H1 (cell line): ENCODE results near the gene CLCA4. TPM values are rescaled to one million over a fixed set of nuclear protein-coding genes. Genes with fewer than 3 reads are reported as not detected.

ENCODE experiments used
- CTCF ChIA-PET: fragments of 300-600 bp; sonication (Branson Sonifier 250); formaldehyde crosslinking; loops from one replicate; lab custom pipeline; 2021; ENCODE audit not compliant: partially characterized antibody; lab: Charles Lee
- POLR2A ChIA-PET: fragments of 300-600 bp; sonication (Branson Sonifier 250); formaldehyde crosslinking; loops from one replicate; lab custom pipeline; 2021; ENCODE audit warnings: inconsistent platforms; ENCODE audit not compliant: partially characterized antibody; lab: Charles Lee
- DNase-seq, 2 experiments: peaks; one replicate each; pipeline versions ENCODE4 v3.0.0 to v3.0.0-alpha.2; 2010 to 2022; ENCODE audit warnings: low spot score in 2 of 2, low read depth in 1 of 2, mixed read lengths in 1 of 2
- FAIRE-seq: peaks from 2 replicates; lab custom pipeline; 2011; peaks lifted over from hg19 to GRCh38; lab: Jason Lieb, UNC
- H2AFZ ChIP-seq: 2 replicates; pipeline ENCODE4 v1.8.1; 2012; ENCODE audit warnings: low read length, inconsistent platforms
- H2AK5ac ChIP-seq: 2 replicates; pipeline ENCODE4 v1.6.1; 2013; ENCODE audit warnings: low read depth, low read length
- H2BK120ac ChIP-seq: replicated peaks from 2 replicates; pipeline ENCODE3; 2013; ENCODE audit warnings: low read depth, low read length, inconsistent platforms
- H2BK12ac ChIP-seq: 2 replicates; pipeline ENCODE4 v1.6.1; 2013; ENCODE audit warnings: low read depth, low read length
- H2BK15ac ChIP-seq: 2 replicates; pipeline ENCODE4 v1.6.1; 2013; ENCODE audit warnings: low read length
- H2BK20ac ChIP-seq: 2 replicates; pipeline ENCODE4 v1.6.1; 2013; ENCODE audit warnings: low read length
- H2BK5ac ChIP-seq: 2 replicates; pipeline ENCODE4 v1.6.1; 2013; ENCODE audit warnings: low read depth, low read length
- H3K14ac ChIP-seq: 2 replicates; pipeline ENCODE4 v1.6.1; 2013; ENCODE audit warnings: inconsistent platforms; ENCODE audit not compliant: insufficient read length
- H3K18ac ChIP-seq: 2 replicates; pipeline ENCODE4 v1.6.1; 2013; ENCODE audit warnings: low read length; ENCODE audit errors: extremely low read depth
- H3K23ac ChIP-seq: 2 replicates; pipeline ENCODE4 v1.6.1; 2013; ENCODE audit warnings: inconsistent platforms; ENCODE audit not compliant: insufficient read length
- H3K23me2 ChIP-seq: 2 replicates; pipeline ENCODE4 v1.6.1; 2013; ENCODE audit warnings: low read depth, low read length
- H3K27ac ChIP-seq: 2 replicates; pipeline ENCODE4 v1.6.1; 2011; ENCODE audit warnings: low read depth, low read length, inconsistent platforms
- H3K27me3 ChIP-seq, 4 experiments: replicated peaks in 1 of 4; 1 replicate in 1 of 4; 2 replicates in 3 of 4; pipeline versions ENCODE4 v1.6.1 to v1.8.1; 2011 to 2013; ENCODE audit warnings: low read length in 3 of 4, mild to moderate bottlenecking in 3 of 4, inconsistent platforms in 2 of 4, mixed read lengths in 2 of 4, moderate library complexity in 1 of 4; ENCODE audit not compliant: control insufficient read depth in 3 of 4, insufficient read depth in 3 of 4; ENCODE audit errors: extremely low read depth in 1 of 4
- H3K36me3 ChIP-seq, 4 experiments: 2 replicates each; pipeline versions ENCODE4 v1.6.1 to v1.8.1; 2011 to 2013; ENCODE audit warnings: mild to moderate bottlenecking in 4 of 4, low read length in 3 of 4, moderate library complexity in 2 of 4, control low read depth in 1 of 4, inconsistent platforms in 1 of 4; ENCODE audit not compliant: insufficient read depth in 4 of 4, control insufficient read depth in 2 of 4
- H3K4ac ChIP-seq: replicated peaks from 2 replicates; pipeline ENCODE3; 2013; ENCODE audit warnings: low read length, low read depth, mixed read lengths, inconsistent platforms; ENCODE audit not compliant: insufficient read length
- H3K4me1 ChIP-seq, 4 experiments: replicated peaks in 1 of 4; 1 replicate in 1 of 4; 2 replicates in 3 of 4; pipeline versions ENCODE4 v1.6.1 to v1.8.1; 2011 to 2013; ENCODE audit warnings: low read length in 3 of 4, inconsistent platforms in 2 of 4, mixed read lengths in 1 of 4; ENCODE audit not compliant: insufficient read depth in 4 of 4, control insufficient read depth in 3 of 4
- H3K4me2 ChIP-seq, 2 experiments: 2 replicates each; pipeline versions ENCODE4 v1.6.1 to v1.8.1; 2011 to 2013; ENCODE audit warnings: low read depth in 2 of 2, low read length in 2 of 2, control low read depth in 1 of 2, inconsistent platforms in 1 of 2, mild to moderate bottlenecking in 1 of 2; ENCODE audit not compliant: insufficient read depth in 1 of 2
- H3K4me3 ChIP-seq, 4 experiments: fragments of 200-600, 300-600 bp in 1 of 4; sonication (generic), shearing (Covaris generic), sonication (Bioruptor Twin) in 1 of 4; 2 replicates each; pipeline versions ENCODE4 v1.5.1 to v1.8.1; 2011 to 2016; ENCODE audit warnings: low read length in 4 of 4, low read depth in 3 of 4, control low read depth in 2 of 4, inconsistent platforms in 2 of 4, mild to moderate bottlenecking in 2 of 4, mixed read lengths in 1 of 4, moderate library complexity in 1 of 4; ENCODE audit not compliant: insufficient read depth in 2 of 4; ENCODE audit errors: extremely low read depth in 1 of 4
- H3K56ac ChIP-seq: replicated peaks from 2 replicates; pipeline ENCODE3; 2013; ENCODE audit warnings: low read depth, mild to moderate bottlenecking, mixed read lengths, low read length, inconsistent platforms; ENCODE audit not compliant: insufficient read length
- H3K79me1 ChIP-seq: 2 replicates; pipeline ENCODE4 v1.6.1; 2013; ENCODE audit warnings: low read depth, low read length, control low read depth
- H3K79me2 ChIP-seq, 2 experiments: 2 replicates each; pipeline versions ENCODE4 v1.6.1 to v1.8.1; 2012 to 2013; ENCODE audit warnings: low read length in 2 of 2, mild to moderate bottlenecking in 2 of 2, inconsistent platforms in 1 of 2; ENCODE audit not compliant: insufficient read depth in 2 of 2, control insufficient read depth in 1 of 2
- H3K9ac ChIP-seq, 4 experiments: replicated peaks in 1 of 4; 1 replicate in 1 of 4; 2 replicates in 3 of 4; pipeline versions ENCODE4 v1.6.1 to v1.8.1; 2011 to 2013; ENCODE audit warnings: low read depth in 3 of 4, low read length in 3 of 4, control low read depth in 2 of 4, mild to moderate bottlenecking in 2 of 4, moderate library complexity in 2 of 4, inconsistent platforms in 1 of 4; ENCODE audit errors: extremely low read depth in 1 of 4
- H3K9me3 ChIP-seq, 2 experiments: 2 replicates each; pipeline versions ENCODE4 v1.6.1 to v1.8.1; 2012 to 2013; ENCODE audit warnings: mild to moderate bottlenecking in 2 of 2, moderate library complexity in 2 of 2, control low read depth in 1 of 2, inconsistent platforms in 1 of 2, low read depth in 1 of 2, low read length in 1 of 2, mixed read lengths in 1 of 2; ENCODE audit not compliant: insufficient read depth in 2 of 2
- H4K20me1 ChIP-seq, 2 experiments: replicated peaks in 1 of 2; 2 replicates each; pipeline versions ENCODE3 to v1.8.1; 2011 to 2013; ENCODE audit warnings: inconsistent platforms in 2 of 2, low read length in 2 of 2, mild to moderate bottlenecking in 1 of 2; ENCODE audit not compliant: insufficient read depth in 2 of 2, control insufficient read depth in 1 of 2
- H4K5ac ChIP-seq: 2 replicates; pipeline ENCODE4 v1.6.1; 2013; ENCODE audit warnings: low read length, low read depth, mixed read lengths, inconsistent platforms; ENCODE audit not compliant: insufficient read length
- H4K8ac ChIP-seq: 2 replicates; pipeline ENCODE4 v1.8.0; 2013; ENCODE audit warnings: mild to moderate bottlenecking, moderate library complexity, low read length, inconsistent platforms; ENCODE audit not compliant: insufficient read depth; ENCODE audit errors: extremely low read depth
- H4K91ac ChIP-seq: replicated peaks from 2 replicates; pipeline ENCODE3; 2013; ENCODE audit warnings: low read length, mixed read lengths, inconsistent platforms; ENCODE audit not compliant: insufficient read length
- WGBS, 2 experiments: shearing (Covaris generic) in 1 of 2; methylation state at CpG; one replicate each; pipeline versions ENCODE4 v1.1.6 to v1.1.7; 2013 to 2015; ENCODE audit warnings: low lambda C conversion rate in 2 of 2, mixed read lengths in 2 of 2, inconsistent platforms in 1 of 2, low coverage in 1 of 2, missing lambda C conversion rate in 1 of 2; ENCODE audit not compliant: insufficient replicate concordance in 2 of 2, insufficient coverage in 1 of 2, insufficient read length in 1 of 2; ENCODE audit errors: extremely low coverage in 1 of 2, missing lambda C conversion rate in 1 of 2; 5-methylcytosine and 5-hydroxymethylcytosine counted together
- polyA plus RNA-seq, 7 experiments: library from polyadenylated mRNA; depleted of rRNA in 3 of 7; stranded (reverse) in 5 of 7; unstranded in 2 of 7; fragments of >200 nt in 5 of 7; fragments of 200-250 nt in 2 of 7; gene quantifications; 1 replicate in 5 of 7; 2 replicates in 1 of 7; 4 replicates in 1 of 7; pipeline versions ENCODE4 v1.2.1 to v1.2.3, GENCODE V29; 2011 to 2013; ENCODE audit warnings: missing spikeins in 2 of 7, mixed read lengths in 2 of 7
- total RNA-seq: library from RNA; stranded (reverse); fragmentation: NEBNext Ultra II Directional; extraction: Animal tissue kit (Norgen Biotek cat#: 25700); gene quantifications from 2 replicates; pipeline ENCODE4 v1.2.1, GENCODE V29; 2021

The CLCA4 gene
- total and polyA plus RNA-seq, 2 of the 8 experiments (the other 6 are each of a cell fraction or from before 2014, with no cell fraction given), result not detected

- Histone ChIP-seq H3K56ac (no peak overlapping the region), H2BK20ac (no peak overlapping the region), H3K79me2 (no peaks in the 10 kb centered on the region), H2BK12ac (no peak overlapping the region), H4K20me1 (no peaks in the 10 kb centered on the region), H3K23ac (no peak overlapping the region), H2BK5ac (no peak overlapping the region), H2BK15ac (no peak overlapping the region), H3K18ac (no peak overlapping the region), H3K4ac (no peak overlapping the region), H3K4me1 (no peaks in the 10 kb centered on the region), H4K91ac (no peak overlapping the region), H3K79me1 (no peaks in the 10 kb centered on the region), H3K36me3 (no peaks in the 10 kb centered on the region), H3K4me2 (no peak overlapping the region), H3K9ac (no peak overlapping the region), H2BK120ac (no peak overlapping the region), H3K9me3 (no peaks in the 10 kb centered on the region), H4K5ac (no peak overlapping the region), H2AFZ (no peak overlapping the region), H3K27ac (no peak overlapping the region), H3K14ac (no peak overlapping the region), H2AK5ac (no peak overlapping the region), H4K8ac (no peak overlapping the region), H3K27me3 (peaks cover 0 to 1% (median 0%) of the 10 kb centered on the region in 4 experiments; a peak in 1 of 7 replicates), H3K4me3 (no peak overlapping the region), H3K23me2 (no peaks in the 10 kb centered on the region)
- WGBS, 2 experiments, result 87% methylated on average over 5 of the region's 5 CpGs; no CpG with 5 or more reads in 1 of the 2 experiments
- ChIA-PET CTCF (interaction anchor here (1.0 kb wide), 1 partner anchor 38 kb away, joined by 3 read pairs; no protein-coding TSS in a partner anchor), POLR2A (no interaction called here)
- FAIRE-seq (no peak), DNase-seq (no peak)
Measured at GRCh38 chr1:86538775-86539174, 8.1 kb upstream of the CLCA4 start.
